ENCODE data around the gene TMEM179B. TPM values are rescaled to one million over a fixed set of nuclear protein-coding genes. Genes with fewer than 3 reads are reported as not detected.

TMEM179B gene
- total and polyA plus RNA-seq, 2 of the 13 experiments (the other 11 are each of a cell fraction or from before 2014, with no cell fraction given) = 24.8 to 25.7 TPM

- intact Hi-C loops (cut with micrococcal nuclease; ENCODE audit: unreplicated experiment) (no loop called here), in situ Hi-C loops (cut with HindIII; ENCODE audit: extremely low pct_ligation_motif_present, low pct_unique_long_range_greater_than_20kb) (no loop called here)
- H3K4me1 ChIP-seq (ENCODE audit: insufficient read depth, low read length) = peaks cover 35% of the 10 kb centered on the region
- H3K79me2 ChIP-seq (ENCODE audit: insufficient read depth, low read length) = no peaks in the 10 kb centered on the region
- H3K27ac ChIP-seq (ENCODE audit: extremely low read length, insufficient read depth, low read length) = peak within 1 kb of the TSS; percentile 75
- under 1% methylated on average over 40 of the region's 47 CpGs for WGBS (ENCODE audit: low lambda C conversion rate)
- FAIRE-seq (peak; percentile 100), ATAC-seq (peak; percentile 96), DNase-seq (ENCODE audit: low spot score) (peak; percentile 99)
- no peaks in the 10 kb centered on the region for H3K9me3 ChIP-seq (ENCODE audit: low read length)
- POLR2A ChIA-PET = interaction anchor here (0.5 to 4.4 kb wide), 44 partner anchors 9 to 248 kb away, joined by 3 to 129 read pairs (median 6); partner anchors contain the start of genes AHNAK, B3GAT3, C11orf98 and CSKMT
- peak within 1 kb of the TSS; percentile 79 for H3K9ac ChIP-seq (ENCODE audit: insufficient read depth, low read depth, low read length)
- H3K36me3 ChIP-seq (replicated peaks in 1 of 2; ENCODE audit: control insufficient read depth in 1 of 2, insufficient read depth in 2 of 2, low read length in 2 of 2) = peaks cover 6 to 8% of the 10 kb centered on the region in 2 experiments; a peak in 3 of 5 replicates
- BruUV-seq (replicated peaks) = no TSS peak
- H3K4me3 ChIP-seq (replicated peaks in 1 of 3; ENCODE audit: insufficient read depth in 1 of 3, low read depth in 2 of 3, low read length in 3 of 3) = peak within 1 kb of the TSS; percentile 55 to 86 (median 81)
- peak within 1 kb of the TSS; percentile 67 for H2AFZ ChIP-seq (ENCODE audit: low read length)
- H3K4me2 ChIP-seq (ENCODE audit: low read depth, low read length) = peak within 1 kb of the TSS; percentile 82
- H3K27me3 ChIP-seq (ENCODE audit: control insufficient read depth in 1 of 2, insufficient read depth in 2 of 2, low read length in 2 of 2) = no peaks in the 10 kb centered on the region
- H4K20me1 ChIP-seq (ENCODE audit: insufficient read depth, low read length) = no peaks in the 10 kb centered on the region
- CTCF ChIA-PET (ENCODE audit: low intra/inter-chr PET ratio, low total read pairs) = no interaction called here
- TF ChIP-seq ZSCAN31 (CRISPR knock-in tag; IDR thresholded peaks at IDR 0.05; ENCODE audit: low read depth) (peak; percentile 49), ZNF609 (CRISPR knock-in tag; IDR thresholded peaks at IDR 0.05; ENCODE audit: borderline replicate concordance) (no peak), PRDM4 (CRISPR knock-in tag; IDR thresholded peaks at IDR 0.05; ENCODE audit: borderline replicate concordance) (no peak), YEATS2 (CRISPR knock-in tag; IDR thresholded peaks at IDR 0.05; ENCODE audit: borderline replicate concordance) (peak; percentile 52), ONECUT2 (CRISPR knock-in tag; IDR thresholded peaks at IDR 0.05) (no peak), IRF1 (CRISPR knock-in tag; IDR thresholded peaks at IDR 0.05; ENCODE audit: low read depth) (no peak), ZNF558 (CRISPR knock-in tag; IDR thresholded peaks at IDR 0.05; ENCODE audit: borderline replicate concordance) (no peak), THRA (CRISPR knock-in tag; IDR thresholded peaks at IDR 0.05; ENCODE audit: borderline replicate concordance) (no peak), SAFB2 (CRISPR knock-in tag; IDR thresholded peaks at IDR 0.05; ENCODE audit: borderline replicate concordance, low read depth) (no peak), ZNF432 (CRISPR knock-in tag; IDR thresholded peaks at IDR 0.05; ENCODE audit: borderline replicate concordance) (no peak), SNAI1 (CRISPR knock-in tag; IDR thresholded peaks at IDR 0.05; ENCODE audit: borderline replicate concordance) (no peak), SRSF9 (IDR thresholded peaks at IDR 0.05; ENCODE audit: borderline replicate concordance, insufficient read depth, low read depth, low read length, poor library complexity, severe bottlenecking) (no peak)
Measured at GRCh38 chr11:62753736-62754603, 33.2 kb upstream of the TMEM179B start, which contains the start of gene ZBTB3. ZBTB3 (minus strand) TSS chr11:62754160; CDS start chr11:62753664, 496 bp downstream.
